Stomach (tissue), 9 donors: ENCODE measurements around the gene SUSD6. TPM values are rescaled to one million over a fixed set of nuclear protein-coding genes. Genes with fewer than 3 reads are reported as not detected.

Experiments used
- DNase-seq, 2 donors: peaks; one replicate each; pipeline versions ENCODE4 v3.0.0 to v3.0.0-alpha.2; 2013 to 2019
- H3K27ac ChIP-seq, 5 donors: fragments of 200-600 bp in 4 of 5; sonication (generic) in 4 of 5; one replicate each; pipeline ENCODE4 v1.5.1; 2013 to 2019; ENCODE audit warnings: mild to moderate bottlenecking in 1 of 5, moderate library complexity in 1 of 5
- H3K27me3 ChIP-seq, 3 donors: fragments of 200-600 bp; sonication (generic); one replicate each; pipeline ENCODE4 v1.5.1; 2017 to 2019; ENCODE audit warnings: mixed run types in 1 of 3
- H3K36me3 ChIP-seq, 4 donors: fragments of 200-600 bp; sonication (generic); 1 replicate in 3 of 4; 2 replicates in 1 of 4; pipeline ENCODE4 v1.5.1; 2016 to 2019
- H3K4me1 ChIP-seq, 4 donors: fragments of 200-600 bp; sonication (generic); one replicate each; pipeline ENCODE4 v1.5.1; 2016 to 2019
- H3K4me3 ChIP-seq, 4 donors: fragments of 200-600 bp; sonication (generic) in 3 of 4; one replicate each; pipeline ENCODE4 v1.5.1; 2016 to 2019; ENCODE audit warnings: mild to moderate bottlenecking in 1 of 4
- H3K9me3 ChIP-seq, 4 donors: fragments of 200-600 bp; sonication (generic); one replicate each; pipeline ENCODE4 v1.5.1; 2016 to 2019
- CTCF ChIP-seq, 7 experiments: fragments of 450-650 bp in 4 of 7; fragments of 200-600 bp in 3 of 7; sonication (generic) in 3 of 7; IDR thresholded peaks; one replicate each; pipeline ENCODE4 v1.5.1; 2016 to 2019; ENCODE audit warnings: antibody characterized with exemption in 7 of 7, control low read depth in 2 of 7, mild to moderate bottlenecking in 1 of 7
- EP300 ChIP-seq: sonication (generic); formaldehyde crosslinking; IDR thresholded peaks from one replicate; pipeline ENCODE4 v1.6.1; 2017; ENCODE audit warnings: antibody characterized with exemption
- POLR2A ChIP-seq, 4 donors: fragments of 450-650 bp; IDR thresholded peaks; one replicate each; pipeline ENCODE4 v1.6.1; 2016; ENCODE audit warnings: antibody characterized with exemption in 4 of 4, control low read depth in 2 of 4, mild to moderate bottlenecking in 1 of 4, moderate library complexity in 1 of 4
- POLR2AphosphoS5 ChIP-seq, 3 donors: sonication (generic); formaldehyde crosslinking; IDR thresholded peaks; one replicate each; pipeline ENCODE4 v1.6.1; 2016; ENCODE audit warnings: antibody characterized with exemption in 3 of 3
- WGBS, 5 donors: extraction: QIAGEN DNeasy Blood & Tissue Kit in 3 of 5; methylation state at CpG; one replicate each; pipeline versions ENCODE4 v1.1.5 to v1.1.7; 2013 to 2018; 5-methylcytosine and 5-hydroxymethylcytosine counted together
- intact Hi-C: fragments of 100-400 bp; cut with DNase I; formaldehyde crosslinking; loops from one replicate; pipeline ENCODE4 v1.15.1; 2023; ENCODE audit warnings: low total_unique reads
- polyA plus RNA-seq, 3 donors: library from polyadenylated mRNA; stranded (reverse); fragments of 200-250 nt; gene quantifications; one replicate each; pipeline ENCODE4 v1.2.3, GENCODE V29; 2013
- total RNA-seq, 5 donors: library from RNA; depleted of rRNA; stranded (reverse); fragments of >200 nt; gene quantifications; one replicate each; pipeline versions ENCODE4 v1.1.0 to v1.2.3, GENCODE V29; 2014 to 2016
- donor health status: healthy with polysubstance abuse.
- donor health status: Bipolar disorder and iron deficiency.
- donor health status: healthy.

SUSD6 gene
- total and polyA plus RNA-seq, 8 donors = 4.9 to 39.0 (median 24.7) TPM

- H3K27ac ChIP-seq = peak overlapping the region in 1 of 5 donors; percentile 9
- peaks cover 52 to 100% (median 89%) of the 10 kb centered on the region in 4 donors for H3K4me1 ChIP-seq
- H3K27me3 ChIP-seq = no peaks in the 10 kb centered on the region
- TF ChIP-seq EP300 (no peak), POLR2AphosphoS5 (IDR thresholded peaks at IDR 0.05) (peak in 1 of 3 donors; percentile 49), CTCF (IDR thresholded peaks at IDR 0.05) (no peak), POLR2A (IDR thresholded peaks at IDR 0.05) (no peak)
- no peak overlapping the region for H3K4me3 ChIP-seq
- intact Hi-C loops = no loop called here
- peak; percentile 48 to 51 for DNase-seq
- WGBS, 5 donors = 55 to 67% (median 66%) methylated on average over 6 of the region's 6 CpGs
- peaks cover 2 to 17% (median 15%) of the 10 kb centered on the region in 4 donors for H3K36me3 ChIP-seq
- no peaks in the 10 kb centered on the region for H3K9me3 ChIP-seq
These were observed 88.4 kb downstream of the SUSD6 start for GRCh38 chr14:69699748-69700303.

GRCh38 chr14:69700575-69700974 is 89.2 kb downstream of the SUSD6 start:
- peaks cover 10 to 25% (median 23%) of the 10 kb centered on the region in 4 donors for H3K36me3 ChIP-seq
- no peak for DNase-seq
- TF ChIP-seq CTCF (IDR thresholded peaks at IDR 0.05) = no peak
- TF ChIP-seq POLR2AphosphoS5 (IDR thresholded peaks at IDR 0.05) = no peak
- TF ChIP-seq POLR2A (IDR thresholded peaks at IDR 0.05) = no peak
- TF ChIP-seq EP300 = no peak
- 68 to 76% (median 71%) methylated on average over 2 of the region's 2 CpGs for WGBS, 5 donors
- H3K27me3 ChIP-seq = no peaks in the 10 kb centered on the region
- no peaks in the 10 kb centered on the region for H3K9me3 ChIP-seq
- peaks cover 44 to 100% (median 88%) of the 10 kb centered on the region in 4 donors for H3K4me1 ChIP-seq
- no peak overlapping the region for H3K4me3 ChIP-seq
- intact Hi-C loops = no loop called here
- H3K27ac ChIP-seq = peak overlapping the region in 1 of 5 donors; percentile 75

- Histone ChIP-seq H3K9me3 (no peaks in the 10 kb centered on the region), H3K27me3 (no peaks in the 10 kb centered on the region), H3K4me1 (peaks cover 37 to 94% (median 84%) of the 10 kb centered on the region in 4 donors), H3K36me3 (peaks cover 13 to 32% (median 30%) of the 10 kb centered on the region in 4 donors), H3K27ac (peak overlapping the region in 4 of 5 donors; percentile 4 to 75 (median 22)), H3K4me3 (no peak overlapping the region)
- intact Hi-C loops = no loop called here
- no peak for TF ChIP-seq POLR2A (IDR thresholded peaks at IDR 0.05)
- no peak for TF ChIP-seq CTCF (IDR thresholded peaks at IDR 0.05)
- no peak for TF ChIP-seq EP300
- no peak for TF ChIP-seq POLR2AphosphoS5 (IDR thresholded peaks at IDR 0.05)
- no peak for DNase-seq
- WGBS, 5 donors = 48 to 74% (median 50%) methylated on average over 4 of the region's 4 CpGs
These were observed 89.9 kb downstream of the SUSD6 start for GRCh38 chr14:69701291-69701690.

- H3K36me3 ChIP-seq = peaks cover 13 to 37% (median 36%) of the 10 kb centered on the region in 4 donors
- TF ChIP-seq POLR2A (IDR thresholded peaks at IDR 0.05) = no peak
- TF ChIP-seq EP300 = no peak
- no peaks in the 10 kb centered on the region for H3K27me3 ChIP-seq
- peaks cover 31 to 89% (median 79%) of the 10 kb centered on the region in 4 donors for H3K4me1 ChIP-seq
- no peak overlapping the region for H3K4me3 ChIP-seq
- intact Hi-C loops = no loop called here
- H3K27ac ChIP-seq = peak overlapping the region in 3 of 5 donors; percentile 20 to 75 (median 42)
- DNase-seq = no peak
- no peaks in the 10 kb centered on the region for H3K9me3 ChIP-seq
- 44 to 69% (median 57%) methylated on average over 3 of the region's 3 CpGs for WGBS, 5 donors
These were observed 90.5 kb downstream of the SUSD6 start for GRCh38 chr14:69701857-69702256.
